GM18519 (cell line): ENCODE measurements around the gene KRT12.

Experiments used
- ATAC-seq: cut with Tn5 transposase; IDR thresholded peaks from one replicate; pipeline ENCODE4 v1.9.1; 2021; ENCODE audit warnings: mild to moderate bottlenecking, moderate library complexity; ENCODE audit not compliant: unreplicated experiment, low FRiP score

The KRT12 gene

GRCh38 chr17:40866838-40867237, at the start of gene KRT12:
TSS of gene KRT12 (minus strand) at chr17:40867223. CDS start at chr17:40867186, 37 bp downstream.
- ATAC-seq, result no peak

DNA sequence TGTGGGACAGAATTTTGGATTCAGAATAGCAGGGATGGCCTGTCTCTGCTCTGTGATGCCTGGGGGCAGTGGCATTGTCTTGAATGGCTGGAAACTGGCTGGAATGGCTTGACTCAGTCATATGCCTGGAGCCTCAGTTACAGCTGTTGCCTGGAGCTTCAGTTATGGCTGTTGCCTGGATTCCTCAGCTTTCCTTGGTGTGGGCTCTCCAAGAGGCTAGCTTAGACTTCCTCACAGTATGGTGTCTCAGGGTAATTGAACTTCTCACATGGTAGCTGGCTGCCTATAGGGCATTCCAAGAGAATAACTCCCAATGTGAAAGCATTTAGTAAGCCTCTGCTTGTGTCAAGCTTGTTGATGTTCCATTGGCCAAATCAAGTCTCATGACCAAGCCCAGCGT, 49.3 kb upstream of the KRT12 start:
- no peak for ATAC-seq

DNA sequence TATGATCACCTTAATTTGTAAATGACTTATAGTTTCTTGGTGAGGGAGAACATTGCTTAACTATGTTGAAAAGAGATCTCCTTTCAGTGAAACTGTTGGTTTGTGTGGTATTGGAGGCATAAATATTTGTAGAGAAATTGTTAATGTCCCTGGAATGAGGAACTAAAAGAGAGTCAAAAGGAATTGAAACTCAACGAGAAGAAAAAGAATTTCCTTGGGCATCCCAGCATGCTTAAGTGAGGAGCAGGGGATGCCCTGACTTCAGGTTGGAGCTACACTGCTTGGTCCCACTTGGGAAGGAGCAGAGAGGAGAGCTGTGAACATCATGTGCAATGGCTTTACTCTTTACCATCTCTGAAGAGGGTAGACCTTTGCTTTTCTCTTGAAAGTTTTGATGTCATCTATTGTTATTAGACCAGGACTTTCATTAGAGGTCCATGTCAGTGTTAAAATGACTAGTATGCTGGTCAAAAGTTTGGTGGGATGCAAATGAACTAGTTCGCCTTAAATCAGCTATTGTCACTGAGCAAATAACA, 48.8 kb upstream of the KRT12 start:
- no peak for ATAC-seq

DNA sequence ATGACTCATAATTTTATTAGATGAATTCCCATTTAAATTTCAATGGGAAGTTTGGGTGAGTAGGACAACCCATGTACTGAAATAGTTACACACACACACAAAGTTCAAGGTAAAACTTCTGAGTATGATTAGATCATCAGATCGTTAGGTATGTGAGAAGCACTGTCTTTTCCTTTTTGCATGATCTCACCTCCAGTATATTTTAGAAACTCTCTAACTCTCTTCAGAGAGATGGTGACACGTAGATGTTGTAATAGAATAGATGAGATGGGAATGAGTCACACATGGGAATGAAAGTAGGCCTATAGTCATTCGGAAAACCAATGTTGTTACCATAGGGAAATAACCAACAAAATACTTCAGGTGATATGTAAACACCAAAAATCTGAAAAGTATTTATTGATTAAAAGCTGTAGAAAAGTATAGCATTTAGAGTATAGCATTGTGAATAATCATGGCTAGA, 48.2 kb upstream of the KRT12 start:
- ATAC-seq, result no peak

GRCh38 chr17:40914075-40914855, 47.2 kb upstream of the KRT12 start:
- no peak for ATAC-seq

GRCh38 chr17:40912486-40913210, 45.6 kb upstream of the KRT12 start:
- ATAC-seq, result no peak

DNA sequence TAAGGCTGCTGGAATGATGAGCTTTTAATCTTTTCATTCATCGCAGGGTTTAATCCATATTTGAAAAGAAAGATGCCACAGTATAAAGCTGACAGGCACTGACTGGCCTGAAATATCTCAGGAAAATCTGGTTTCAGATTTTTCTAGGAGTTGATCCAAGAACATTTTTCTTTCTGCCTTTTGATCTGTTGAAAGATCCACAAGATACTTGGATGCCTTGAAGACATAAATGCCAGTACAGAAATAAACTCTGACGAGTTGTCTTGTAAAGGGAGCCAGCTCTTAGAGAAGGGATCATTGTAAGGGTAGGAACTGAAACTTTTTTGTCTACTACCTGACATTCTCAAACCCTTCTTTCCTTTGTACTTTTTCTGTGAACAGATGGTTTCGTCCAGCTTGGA, 43.4 kb upstream of the KRT12 start:
- no peak for ATAC-seq

GRCh38 chr17:40909755-40910154, 42.7 kb upstream of the KRT12 start:
- ATAC-seq, result no peak

- ATAC-seq, result no peak
These were observed 42.3 kb upstream of the KRT12 start for GRCh38 chr17:40909351-40909750.

DNA sequence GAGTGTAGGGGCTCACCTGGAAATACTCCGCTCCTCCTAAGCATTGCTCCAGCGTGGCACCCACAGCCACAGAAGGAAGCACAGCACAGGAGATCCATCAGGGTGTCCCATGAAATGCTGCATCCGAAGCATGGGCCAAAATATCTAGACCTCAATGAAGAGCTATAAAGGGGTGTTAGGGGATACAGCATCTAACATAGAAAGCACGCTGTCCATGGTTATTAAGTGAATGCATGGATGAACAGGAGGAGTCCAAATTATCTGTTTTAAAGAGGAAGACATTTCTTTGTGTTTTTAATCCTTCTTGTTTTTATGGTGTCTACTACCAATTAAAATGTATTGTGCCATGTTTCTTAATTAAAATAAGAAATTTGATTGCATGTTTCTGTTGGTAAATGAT, 39.6 kb upstream of the KRT12 start:
- no peak for ATAC-seq

- ATAC-seq, result no peak
These were observed 38.3 kb upstream of the KRT12 start for GRCh38 chr17:40905370-40905769.

GRCh38 chr17:40903129-40903847, 36.3 kb upstream of the KRT12 start:
- ATAC-seq, result no peak

DNA sequence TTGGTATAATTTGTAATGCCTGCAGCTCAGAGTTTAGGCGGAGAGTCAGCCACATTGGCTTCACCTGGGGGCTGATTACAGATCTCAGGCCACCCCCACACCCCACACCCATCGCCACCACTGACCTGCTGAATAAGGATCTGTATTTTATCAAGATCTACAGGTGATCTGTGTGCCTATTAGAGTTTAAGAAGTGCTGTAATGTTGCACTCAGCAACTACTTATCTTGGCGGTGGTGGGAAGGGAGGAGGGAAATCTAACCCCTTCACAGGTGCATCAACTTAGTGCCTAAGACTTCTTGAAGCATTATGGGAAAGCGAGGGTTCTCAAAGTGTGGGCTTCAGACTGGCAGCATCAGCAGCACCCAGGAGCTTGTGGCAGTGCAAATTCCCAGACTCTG, 35.5 kb upstream of the KRT12 start:
- ATAC-seq, result no peak

GRCh38 chr17:40901981-40902474, 35.0 kb upstream of the KRT12 start:
- no peak for ATAC-seq

DNA sequence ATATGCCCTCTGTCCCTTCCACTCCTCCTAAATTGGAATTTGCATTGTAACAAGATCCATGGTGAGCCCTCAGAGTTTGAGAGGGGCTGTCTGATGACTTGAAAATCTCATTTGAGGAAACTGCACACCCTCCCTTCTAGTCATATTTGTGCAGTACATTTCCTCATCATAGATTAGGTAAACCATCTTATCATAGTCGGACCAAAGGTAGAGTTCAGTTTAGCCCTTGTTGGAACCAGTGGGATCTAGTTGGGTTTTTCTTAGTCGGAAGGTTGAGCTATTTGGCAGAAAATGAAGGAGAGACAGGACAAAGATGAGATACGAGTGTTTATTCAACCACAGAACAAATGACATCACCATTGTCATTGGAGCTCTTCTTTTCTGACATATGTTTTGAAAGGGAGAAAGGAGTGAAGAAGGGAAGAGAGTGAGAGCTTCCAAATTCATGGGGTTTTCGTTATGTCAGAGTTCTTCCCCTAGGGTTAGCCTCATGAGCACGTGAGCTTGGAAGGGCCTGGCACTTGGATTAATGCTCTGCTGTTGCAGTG, 33.9 kb upstream of the KRT12 start:
- no peak for ATAC-seq

- ATAC-seq, result no peak
These were observed 30.0 kb upstream of the KRT12 start for GRCh38 chr17:40896916-40897455.

- ATAC-seq, result no peak
These were observed 28.2 kb upstream of the KRT12 start for GRCh38 chr17:40895106-40895730.

GRCh38 chr17:40888196-40888720, 21.2 kb upstream of the KRT12 start:
- ATAC-seq, result no peak

GRCh38 chr17:40886090-40886489, 19.1 kb upstream of the KRT12 start:
- no peak for ATAC-seq
